ENCODE data around the gene STAMBPL1. TPM values are rescaled to one million over a fixed set of nuclear protein-coding genes. Genes with fewer than 3 reads are reported as not detected.

The STAMBPL1 gene
- total and polyA plus RNA-seq, 4 donors = 1.7 to 24.5 (median 5.1) TPM

GRCh38 chr10:88851706-88852105, 28.3 kb upstream of the STAMBPL1 start, which contains the start of gene ANKRD22:
TSS of gene ANKRD22 (minus strand) at chr10:88851844. CDS start at chr10:88851607, 237 bp downstream.
- no peak for TF ChIP-seq CTCF (IDR thresholded peaks at IDR 0.05; ENCODE audit: control extremely low read depth, extremely low read depth)
- H3K9ac ChIP-seq (ENCODE audit: insufficient read depth in 1 of 2, low read length in 2 of 2) = no peak within 1 kb of the TSS
- 24 to 42% methylated on average over 5 of the region's 5 CpGs for WGBS, 2 donors
- no peak within 1 kb of the TSS for H3K4me3 ChIP-seq
- H3K27me3 ChIP-seq (ENCODE audit: control insufficient read depth in 3 of 3, insufficient read depth in 3 of 3, low read length in 2 of 3) = no peaks in the 10 kb centered on the region
- H3K36me3 ChIP-seq (ENCODE audit: control insufficient read depth in 4 of 4, insufficient read depth in 4 of 4, low read length in 4 of 4) = no peaks in the 10 kb centered on the region
- no peaks in the 10 kb centered on the region for H3K9me3 ChIP-seq (ENCODE audit: control insufficient read depth in 4 of 4, insufficient read depth in 3 of 4, low read length in 3 of 4)
- H3K27ac ChIP-seq (ENCODE audit: low read depth in 1 of 2, low read length in 1 of 2) = peak within 1 kb of the TSS in 1 of 2 donors; percentile 70
- peaks cover 0 to 17% (median 7%) of the 10 kb centered on the region in 5 donors for H3K4me1 ChIP-seq (ENCODE audit: control insufficient read depth in 5 of 5, insufficient read depth in 5 of 5, low read length in 5 of 5)
- peak; percentile 22 to 60 (median 38) for DNase-seq
- ATAC-seq (ENCODE audit: insufficient read depth, low FRiP score) = peak; percentile 81

GRCh38 chr10:88852327-88852726, 27.7 kb upstream of the STAMBPL1 start:
- no peak overlapping the region for H3K4me3 ChIP-seq
- H3K9me3 ChIP-seq (ENCODE audit: control insufficient read depth in 4 of 4, insufficient read depth in 3 of 4, low read length in 3 of 4) = no peaks in the 10 kb centered on the region
- no peaks in the 10 kb centered on the region for H3K27me3 ChIP-seq (ENCODE audit: control insufficient read depth in 3 of 3, insufficient read depth in 3 of 3, low read length in 2 of 3)
- 76 to 78% methylated on average over 4 of the region's 4 CpGs for WGBS, 2 donors
- H3K9ac ChIP-seq (ENCODE audit: insufficient read depth in 1 of 2, low read length in 2 of 2) = no peak overlapping the region
- H3K27ac ChIP-seq (ENCODE audit: low read depth in 1 of 2, low read length in 1 of 2) = peak overlapping the region in 1 of 2 donors; percentile 2
- no peak for ATAC-seq (ENCODE audit: insufficient read depth, low FRiP score)
- H3K36me3 ChIP-seq (ENCODE audit: control insufficient read depth in 4 of 4, insufficient read depth in 4 of 4, low read length in 4 of 4) = no peaks in the 10 kb centered on the region
- TF ChIP-seq CTCF (IDR thresholded peaks at IDR 0.05; ENCODE audit: control extremely low read depth, extremely low read depth) = no peak
- no peak for DNase-seq
- peaks cover 0 to 17% (median 7%) of the 10 kb centered on the region in 5 donors for H3K4me1 ChIP-seq (ENCODE audit: control insufficient read depth in 5 of 5, insufficient read depth in 5 of 5, low read length in 5 of 5)

- H3K4me3 ChIP-seq = no peak overlapping the region
- H3K9me3 ChIP-seq (ENCODE audit: control insufficient read depth in 4 of 4, insufficient read depth in 3 of 4, low read length in 3 of 4) = no peaks in the 10 kb centered on the region
- H3K27ac ChIP-seq (ENCODE audit: low read depth in 1 of 2, low read length in 1 of 2) = no peak overlapping the region
- H3K27me3 ChIP-seq (ENCODE audit: control insufficient read depth in 3 of 3, insufficient read depth in 3 of 3, low read length in 2 of 3) = no peaks in the 10 kb centered on the region
- ATAC-seq (ENCODE audit: insufficient read depth, low FRiP score) (no peak), DNase-seq (no peak)
- TF ChIP-seq CTCF (IDR thresholded peaks at IDR 0.05; ENCODE audit: control extremely low read depth, extremely low read depth) = no peak
- peaks cover 0 to 17% (median 7%) of the 10 kb centered on the region in 5 donors for H3K4me1 ChIP-seq (ENCODE audit: control insufficient read depth in 5 of 5, insufficient read depth in 5 of 5, low read length in 5 of 5)
- no peaks in the 10 kb centered on the region for H3K36me3 ChIP-seq (ENCODE audit: control insufficient read depth in 4 of 4, insufficient read depth in 4 of 4, low read length in 4 of 4)
- no peak overlapping the region for H3K9ac ChIP-seq (ENCODE audit: insufficient read depth in 1 of 2, low read length in 2 of 2)
- WGBS, 2 donors = 40 to 47% methylated on average over 4 of the region's 4 CpGs
Measured at GRCh38 chr10:88853155-88853881, 26.7 kb upstream of the STAMBPL1 start.
